ENCODE measurements around the gene STMN1. TPM values are rescaled to one million over a fixed set of nuclear protein-coding genes. Genes with fewer than 3 reads are reported as not detected.

The STMN1 gene
- polyA plus RNA-seq, 1 donor from 2014 or later = 1,950 TPM

GRCh38 chr1:25881266-25881665 is 25.0 kb downstream of the STMN1 start:
- Histone ChIP-seq H3K4me2 (ENCODE audit: low read length) (no peak overlapping the region), H3K9me2 (ENCODE audit: insufficient read depth, low read length) (no peaks in the 10 kb centered on the region), H3K9me3 (ENCODE audit: low read length) (no peaks in the 10 kb centered on the region), H3K36me3 (ENCODE audit: insufficient read depth, low read length) (peaks cover 9% of the 10 kb centered on the region), H3K27me3 (ENCODE audit: insufficient read depth, low read depth, low read length) (peaks cover 6% of the 10 kb centered on the region), H3F3A (ENCODE audit: insufficient read depth, low read length, poor library complexity, severe bottlenecking) (no peaks in the 10 kb centered on the region), H4K20me1 (ENCODE audit: insufficient read depth) (peaks cover 3% of the 10 kb centered on the region), H3K27ac (ENCODE audit: low read length) (no peak overlapping the region), H3K79me2 (replicated peaks; ENCODE audit: insufficient read depth, low read length) (no peaks in the 10 kb centered on the region), H2AFZ (ENCODE audit: low read depth, low read length) (no peak overlapping the region), H3K4me3 (ENCODE audit: low read length) (no peak overlapping the region), H3K9ac (ENCODE audit: low read length) (no peak overlapping the region)
- TF ChIP-seq EZH2 (IDR thresholded peaks at IDR 0.05; ENCODE audit: borderline replicate concordance, insufficient read depth, low read length, poor library complexity, severe bottlenecking) = no peak
- TF ChIP-seq EP300 (conservative IDR thresholded peaks at IDR 0.05; ENCODE audit: poor library complexity, severe bottlenecking) = no peak
- TF ChIP-seq TAF1 (IDR thresholded peaks at IDR 0.05; ENCODE audit: low read depth) = no peak
- no peak for TF ChIP-seq MXI1 (conservative IDR thresholded peaks at IDR 0.05; ENCODE audit: poor library complexity, severe bottlenecking)
- no peak for TF ChIP-seq SMC3 (conservative IDR thresholded peaks at IDR 0.05; ENCODE audit: poor library complexity)
- TF ChIP-seq RAD21 (conservative IDR thresholded peaks at IDR 0.05) = no peak
- TF ChIP-seq POLR2AphosphoS5 (IDR thresholded peaks at IDR 0.05) = no peak
- TF ChIP-seq CTCF (IDR thresholded peaks at IDR 0.05; ENCODE audit: poor library complexity, severe bottlenecking) = no peak
- no peak for TF ChIP-seq REST (IDR thresholded peaks at IDR 0.05; ENCODE audit: borderline replicate concordance)

- no peak overlapping the region for H3K9ac ChIP-seq (ENCODE audit: low read length)
- H3K79me2 ChIP-seq (replicated peaks; ENCODE audit: insufficient read depth, low read length) = no peaks in the 10 kb centered on the region
- H3K36me3 ChIP-seq (ENCODE audit: insufficient read depth, low read length) = peaks cover 9% of the 10 kb centered on the region
- no peaks in the 10 kb centered on the region for H3K9me3 ChIP-seq (ENCODE audit: low read length)
- no peak overlapping the region for H2AFZ ChIP-seq (ENCODE audit: low read depth, low read length)
- TF ChIP-seq EZH2 (IDR thresholded peaks at IDR 0.05; ENCODE audit: borderline replicate concordance, insufficient read depth, low read length, poor library complexity, severe bottlenecking) (no peak), CTCF (IDR thresholded peaks at IDR 0.05; ENCODE audit: poor library complexity, severe bottlenecking) (no peak), REST (IDR thresholded peaks at IDR 0.05; ENCODE audit: borderline replicate concordance) (no peak), EP300 (conservative IDR thresholded peaks at IDR 0.05; ENCODE audit: poor library complexity, severe bottlenecking) (no peak), TAF1 (IDR thresholded peaks at IDR 0.05; ENCODE audit: low read depth) (no peak), MXI1 (conservative IDR thresholded peaks at IDR 0.05; ENCODE audit: poor library complexity, severe bottlenecking) (no peak), SMC3 (conservative IDR thresholded peaks at IDR 0.05; ENCODE audit: poor library complexity) (no peak), POLR2AphosphoS5 (IDR thresholded peaks at IDR 0.05) (no peak), RAD21 (conservative IDR thresholded peaks at IDR 0.05) (no peak)
- peaks cover 13% of the 10 kb centered on the region for H3K27me3 ChIP-seq (ENCODE audit: insufficient read depth, low read depth, low read length)
- no peak overlapping the region for H3K4me3 ChIP-seq (ENCODE audit: low read length)
- H3K27ac ChIP-seq (ENCODE audit: low read length) = no peak overlapping the region
- no peaks in the 10 kb centered on the region for H3K9me2 ChIP-seq (ENCODE audit: insufficient read depth, low read length)
- no peak overlapping the region for H3K4me2 ChIP-seq (ENCODE audit: low read length)
- H4K20me1 ChIP-seq (ENCODE audit: insufficient read depth) = peaks cover 3% of the 10 kb centered on the region
- H3F3A ChIP-seq (ENCODE audit: insufficient read depth, low read length, poor library complexity, severe bottlenecking) = no peaks in the 10 kb centered on the region
These were observed 25.7 kb downstream of the STMN1 start for GRCh38 chr1:25880518-25880917.
